Measurements from ENCODE around the gene TGFBR1.

Gene TGFBR1

GRCh38 chr9:99105152-99106043 lies 485 bp downstream of the TGFBR1 start (continued):
- TF ChIP-seq, protein P1, sequence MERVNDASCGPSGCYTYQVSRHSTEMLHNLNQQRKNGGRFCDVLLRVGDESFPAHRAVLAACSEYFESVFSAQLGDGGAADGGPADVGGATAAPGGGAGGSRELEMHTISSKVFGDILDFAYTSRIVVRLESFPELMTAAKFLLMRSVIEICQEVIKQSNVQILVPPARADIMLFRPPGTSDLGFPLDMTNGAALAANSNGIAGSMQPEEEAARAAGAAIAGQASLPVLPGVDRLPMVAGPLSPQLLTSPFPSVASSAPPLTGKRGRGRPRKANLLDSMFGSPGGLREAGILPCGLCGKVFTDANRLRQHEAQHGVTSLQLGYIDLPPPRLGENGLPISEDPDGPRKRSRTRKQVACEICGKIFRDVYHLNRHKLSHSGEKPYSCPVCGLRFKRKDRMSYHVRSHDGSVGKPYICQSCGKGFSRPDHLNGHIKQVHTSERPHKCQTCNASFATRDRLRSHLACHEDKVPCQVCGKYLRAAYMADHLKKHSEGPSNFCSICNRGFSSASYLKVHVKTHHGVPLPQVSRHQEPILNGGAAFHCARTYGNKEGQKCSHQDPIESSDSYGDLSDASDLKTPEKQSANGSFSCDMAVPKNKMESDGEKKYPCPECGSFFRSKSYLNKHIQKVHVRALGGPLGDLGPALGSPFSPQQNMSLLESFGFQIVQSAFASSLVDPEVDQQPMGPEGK (CRISPR knock-in tag; IDR thresholded peaks at IDR 0.05; ENCODE audit: borderline replicate concordance) = no peak

DNA sequence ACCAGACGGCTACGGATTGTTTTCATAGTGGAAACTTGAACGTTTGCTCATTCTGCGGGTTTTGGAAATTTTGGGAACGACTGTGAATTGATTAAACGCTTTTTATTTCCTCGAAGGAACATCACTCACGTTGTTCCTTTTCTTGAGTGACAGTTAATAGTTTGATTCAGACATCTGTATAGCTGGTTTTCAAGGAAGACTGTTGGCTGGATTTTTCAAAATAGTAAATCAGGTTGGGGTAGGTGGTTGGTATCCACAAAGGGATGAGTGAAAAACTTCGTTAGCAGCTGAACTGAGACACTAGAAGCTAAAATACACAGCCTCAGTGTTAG lies 1.1 kb downstream of the TGFBR1 start:
- no peak for ATAC-seq
- TF ChIP-seq ZNF70 (CRISPR knock-in tag; IDR thresholded peaks at IDR 0.05) = no peak
- no peak for TF ChIP-seq CSDC2 (CRISPR knock-in tag; IDR thresholded peaks at IDR 0.05)
- no peak for TF ChIP-seq TCF4 (CRISPR knock-in tag; IDR thresholded peaks at IDR 0.05; ENCODE audit: borderline replicate concordance)
- no peak for TF ChIP-seq ZNF8 (CRISPR knock-in tag; IDR thresholded peaks at IDR 0.05)
- no peak for TF ChIP-seq CSRNP3 (CRISPR knock-in tag; IDR thresholded peaks at IDR 0.05)
- TF ChIP-seq, protein P2, sequence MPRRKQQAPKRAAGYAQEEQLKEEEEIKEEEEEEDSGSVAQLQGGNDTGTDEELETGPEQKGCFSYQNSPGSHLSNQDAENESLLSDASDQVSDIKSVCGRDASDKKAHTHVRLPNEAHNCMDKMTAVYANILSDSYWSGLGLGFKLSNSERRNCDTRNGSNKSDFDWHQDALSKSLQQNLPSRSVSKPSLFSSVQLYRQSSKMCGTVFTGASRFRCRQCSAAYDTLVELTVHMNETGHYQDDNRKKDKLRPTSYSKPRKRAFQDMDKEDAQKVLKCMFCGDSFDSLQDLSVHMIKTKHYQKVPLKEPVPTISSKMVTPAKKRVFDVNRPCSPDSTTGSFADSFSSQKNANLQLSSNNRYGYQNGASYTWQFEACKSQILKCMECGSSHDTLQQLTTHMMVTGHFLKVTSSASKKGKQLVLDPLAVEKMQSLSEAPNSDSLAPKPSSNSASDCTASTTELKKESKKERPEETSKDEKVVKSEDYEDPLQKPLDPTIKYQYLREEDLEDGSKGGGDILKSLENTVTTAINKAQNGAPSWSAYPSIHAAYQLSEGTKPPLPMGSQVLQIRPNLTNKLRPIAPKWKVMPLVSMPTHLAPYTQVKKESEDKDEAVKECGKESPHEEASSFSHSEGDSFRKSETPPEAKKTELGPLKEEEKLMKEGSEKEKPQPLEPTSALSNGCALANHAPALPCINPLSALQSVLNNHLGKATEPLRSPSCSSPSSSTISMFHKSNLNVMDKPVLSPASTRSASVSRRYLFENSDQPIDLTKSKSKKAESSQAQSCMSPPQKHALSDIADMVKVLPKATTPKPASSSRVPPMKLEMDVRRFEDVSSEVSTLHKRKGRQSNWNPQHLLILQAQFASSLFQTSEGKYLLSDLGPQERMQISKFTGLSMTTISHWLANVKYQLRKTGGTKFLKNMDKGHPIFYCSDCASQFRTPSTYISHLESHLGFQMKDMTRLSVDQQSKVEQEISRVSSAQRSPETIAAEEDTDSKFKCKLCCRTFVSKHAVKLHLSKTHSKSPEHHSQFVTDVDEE (CRISPR knock-in tag; IDR thresholded peaks at IDR 0.05) = no peak
- TF ChIP-seq ZFP3 (CRISPR knock-in tag; IDR thresholded peaks at IDR 0.05) = no peak
- TF ChIP-seq ARNTL (CRISPR knock-in tag; IDR thresholded peaks at IDR 0.05; ENCODE audit: borderline replicate concordance, low read depth) = no peak
- no peak for TF ChIP-seq SNAI2 (CRISPR knock-in tag; IDR thresholded peaks at IDR 0.05)
- TF ChIP-seq ESRRG (CRISPR knock-in tag; IDR thresholded peaks at IDR 0.05) = no peak
- no peak for TF ChIP-seq POU6F1 (CRISPR knock-in tag; IDR thresholded peaks at IDR 0.05; ENCODE audit: borderline replicate concordance, low read depth)
- TF ChIP-seq ISL1 (CRISPR knock-in tag; IDR thresholded peaks at IDR 0.05) = no peak
- TF ChIP-seq RARB (CRISPR knock-in tag; IDR thresholded peaks at IDR 0.05) = no peak
- TF ChIP-seq BACH2 (CRISPR knock-in tag; IDR thresholded peaks at IDR 0.05; ENCODE audit: borderline replicate concordance) = no peak

DNA sequence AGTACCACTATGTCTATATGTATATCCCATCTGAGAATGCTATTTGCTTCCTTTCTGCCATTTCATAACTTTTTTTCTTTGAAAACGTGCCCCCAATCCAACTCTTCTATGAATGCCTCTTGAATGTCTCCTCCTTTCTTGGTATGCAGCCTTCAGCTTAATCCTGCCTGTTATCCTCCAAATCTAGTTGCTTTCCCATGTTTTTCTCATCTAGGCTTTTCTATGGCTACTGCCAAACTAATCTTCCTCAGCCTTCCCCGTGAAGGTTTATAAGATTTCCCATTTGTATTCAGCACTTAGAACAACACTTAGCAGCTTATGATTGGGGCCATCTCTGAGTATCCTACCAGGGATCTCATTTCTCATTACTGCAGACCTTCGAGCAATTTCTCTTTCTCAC lies 2.5 kb downstream of the TGFBR1 start:
- ATAC-seq = no peak
- TF ChIP-seq ZFP30 (CRISPR knock-in tag; IDR thresholded peaks at IDR 0.05) = no peak
- TF ChIP-seq, protein P2 (CRISPR knock-in tag; IDR thresholded peaks at IDR 0.05) = no peak
- TF ChIP-seq OSR1 (CRISPR knock-in tag; IDR thresholded peaks at IDR 0.05) = no peak
- no peak for TF ChIP-seq ZNF8 (CRISPR knock-in tag; IDR thresholded peaks at IDR 0.05)
- no peak for TF ChIP-seq ZC3H10 (CRISPR knock-in tag; IDR thresholded peaks at IDR 0.05)
- no peak for TF ChIP-seq TOX (CRISPR knock-in tag; IDR thresholded peaks at IDR 0.05; ENCODE audit: borderline replicate concordance)

Measured in SK-N-SH treated with all-trans-retinoic acid at 6 μM for 48 hours (cell line).